IPS-NIHi11 (cell line): Measurements from ENCODE around the gene RAPH1.
A peak's percentile ranks its signal among the peaks of the same experiment; 100 is the strongest.

ENCODE experiments used
- DNase-seq: peaks from one replicate; pipeline ENCODE4 v3.0.0; 2012; ENCODE audit warnings: mixed read lengths, low spot score

Gene RAPH1

DNA sequence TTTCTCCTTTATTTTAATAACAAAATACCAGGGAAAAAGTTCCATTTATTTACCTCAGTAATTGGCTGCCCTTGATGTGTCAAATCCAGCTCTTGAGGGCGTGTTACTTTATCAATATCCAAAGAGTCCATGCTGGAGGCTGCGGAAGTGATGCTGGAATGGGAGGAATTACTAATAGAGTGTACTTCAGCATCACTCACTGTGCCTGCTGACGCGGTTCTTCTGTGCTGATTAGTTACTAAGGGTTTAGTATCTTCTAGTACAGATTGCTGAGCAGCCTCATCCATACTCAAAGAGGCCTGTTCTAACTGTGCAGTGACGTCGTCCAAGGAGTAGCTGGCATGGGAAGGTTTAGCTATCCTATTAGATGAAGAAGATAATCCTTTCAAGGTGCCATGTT lies 45.6 kb downstream of the RAPH1 start:
- no peak for DNase-seq

DNA sequence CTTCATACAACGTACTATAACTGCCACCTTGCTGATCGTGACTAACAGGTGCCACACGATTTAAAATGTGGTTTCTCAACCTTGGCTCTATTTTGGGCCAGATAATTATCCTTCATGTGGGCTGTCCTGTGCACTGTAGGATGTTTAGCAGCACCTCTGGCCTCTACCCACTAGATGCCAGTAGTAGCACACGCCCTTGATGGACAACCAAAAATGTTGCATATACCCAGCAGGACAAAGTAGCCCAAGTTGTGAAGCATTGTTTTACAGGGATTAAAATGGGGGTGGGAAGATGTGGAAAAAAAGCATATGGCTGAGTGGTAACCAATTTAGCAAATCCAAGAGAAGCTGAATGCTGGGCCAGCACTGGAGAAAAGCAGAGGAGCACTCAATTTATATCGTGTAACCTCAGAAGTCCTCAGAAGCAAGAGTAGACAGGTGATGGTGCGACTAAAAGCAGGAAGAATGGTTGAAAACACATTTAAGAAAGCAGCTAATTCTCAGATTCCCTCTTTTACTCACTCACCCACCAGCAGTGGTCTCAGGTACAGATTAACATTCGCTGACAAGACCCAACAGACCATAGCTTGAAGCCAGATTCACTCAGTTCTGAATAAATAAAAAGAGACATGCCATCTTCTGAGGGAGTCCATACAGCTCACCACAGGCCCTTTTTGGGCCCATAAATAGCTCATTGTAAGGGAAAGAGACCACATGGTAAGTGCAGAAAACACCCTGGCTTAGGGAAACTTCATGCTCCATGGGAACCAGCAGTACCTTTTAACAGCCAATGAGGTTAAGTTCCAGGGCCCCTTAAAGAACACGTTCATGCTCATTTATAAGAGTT lies 50.6 kb downstream of the RAPH1 start:
- DNase-seq: peak; percentile 33

DNA sequence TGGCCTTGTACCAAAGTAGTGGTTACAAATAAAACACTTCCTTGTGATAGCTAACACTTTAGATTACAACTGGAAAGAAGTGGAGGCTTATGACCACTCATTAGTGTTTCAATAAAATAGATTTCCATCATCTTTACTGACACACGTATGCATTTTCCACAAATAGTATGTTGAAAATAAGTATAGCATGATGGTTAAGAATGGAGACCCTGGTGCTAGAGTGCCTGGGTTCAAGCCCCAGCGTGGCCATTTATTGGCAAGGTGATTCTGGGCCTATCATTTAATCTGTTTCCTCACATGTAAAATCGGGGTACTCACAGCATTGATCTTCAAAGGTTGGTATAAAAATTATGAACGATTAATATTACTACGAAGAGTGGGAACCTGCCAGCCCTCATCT lies 54.5 kb downstream of the RAPH1 start:
- no peak for DNase-seq

DNA sequence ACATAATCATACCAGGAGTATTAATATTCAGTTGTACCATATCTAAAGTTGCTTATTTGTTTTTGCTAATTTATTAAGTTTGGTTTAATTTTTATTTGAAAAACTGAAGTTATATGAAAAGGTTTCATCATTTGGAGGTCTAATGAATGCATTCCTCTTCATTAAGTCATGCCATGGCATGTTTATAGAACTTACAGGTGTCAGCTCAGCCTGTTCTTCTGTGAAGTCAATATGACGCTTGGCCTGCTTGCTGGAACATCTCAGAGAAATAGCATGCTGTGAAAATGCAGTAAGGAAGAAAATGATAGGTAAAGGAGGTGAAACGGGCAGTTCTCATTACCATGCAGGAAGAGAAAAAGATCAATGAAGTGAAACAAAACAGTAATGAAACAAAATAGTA lies 58.2 kb downstream of the RAPH1 start:
- no peak for DNase-seq

DNA sequence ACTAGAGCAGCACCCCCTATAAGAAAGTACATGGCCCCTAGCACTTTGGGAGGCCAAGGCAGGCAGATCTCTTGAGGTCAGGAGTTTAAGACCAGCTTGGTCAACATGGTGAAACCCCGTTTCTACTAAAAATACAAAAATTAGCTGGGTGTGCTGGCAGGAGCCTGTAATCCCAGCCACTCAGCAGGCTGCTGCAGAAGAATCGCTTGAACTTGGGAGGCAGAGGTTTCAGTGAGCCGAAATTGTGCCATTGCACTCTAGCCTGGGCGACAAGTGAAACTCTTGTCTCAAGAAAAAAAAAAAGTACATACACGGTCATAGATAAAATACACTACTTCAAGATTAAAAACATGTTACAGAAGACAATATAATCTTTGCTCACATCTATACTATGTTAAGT lies 63.8 kb downstream of the RAPH1 start:
- no peak for DNase-seq

DNA sequence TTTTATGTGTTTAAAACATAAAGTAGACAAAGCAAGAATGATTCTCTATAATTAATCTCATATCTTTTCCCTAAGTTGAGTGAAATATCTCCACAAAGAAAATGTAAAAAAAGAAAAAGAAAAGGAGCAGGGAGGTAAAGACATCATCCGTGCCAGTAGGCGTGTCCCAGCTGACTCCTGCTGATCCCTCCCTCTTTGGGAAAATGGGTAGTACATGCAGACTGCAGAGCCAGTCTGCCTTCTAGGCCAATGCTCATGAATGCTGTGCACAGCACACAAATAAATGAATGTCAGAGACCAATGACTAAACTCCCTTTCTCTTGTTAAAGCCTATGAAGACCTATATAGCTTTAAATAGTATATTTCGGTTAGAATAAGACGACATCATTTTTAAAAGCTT lies 64.7 kb downstream of the RAPH1 start:
- no peak for DNase-seq

DNA sequence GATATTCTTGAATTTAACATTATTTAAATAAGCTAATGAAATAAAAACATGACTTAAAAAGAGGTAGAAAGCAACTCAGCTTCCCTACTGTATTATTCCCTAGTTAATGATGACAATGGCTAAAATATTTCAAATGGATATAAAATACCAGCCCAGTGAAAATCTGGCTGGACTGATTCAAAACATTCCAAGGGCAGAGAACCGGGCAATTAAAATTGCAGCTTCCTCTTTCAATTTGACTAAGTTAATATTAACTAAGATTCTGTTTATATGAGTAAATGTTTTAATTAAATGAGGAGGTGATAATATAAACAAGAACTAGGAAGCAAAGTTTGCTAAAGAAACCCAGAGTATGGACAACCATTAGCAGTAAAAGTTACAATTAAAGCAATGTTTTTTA lies 65.6 kb downstream of the RAPH1 start:
- DNase-seq: no peak

DNA sequence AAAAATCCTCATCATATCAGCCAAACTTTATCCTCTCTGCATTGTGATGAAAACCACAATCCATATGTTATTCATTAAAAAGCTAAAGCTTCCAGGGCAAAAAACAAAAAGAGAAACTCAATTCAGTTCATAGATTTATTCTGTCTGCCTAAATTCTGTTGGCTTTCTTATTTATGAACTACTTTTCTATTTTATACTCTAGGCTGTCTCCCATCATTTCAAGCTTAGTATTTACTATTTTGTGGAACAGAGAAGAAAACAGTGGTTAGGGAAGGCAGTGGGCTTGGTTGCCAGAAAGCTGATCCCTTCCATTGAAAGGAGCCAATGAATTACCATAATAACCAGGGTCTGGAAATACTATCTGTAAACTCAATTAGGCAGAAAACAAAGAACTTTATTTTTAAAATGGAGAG lies 71.8 kb downstream of the RAPH1 start:
- no peak for DNase-seq

DNA sequence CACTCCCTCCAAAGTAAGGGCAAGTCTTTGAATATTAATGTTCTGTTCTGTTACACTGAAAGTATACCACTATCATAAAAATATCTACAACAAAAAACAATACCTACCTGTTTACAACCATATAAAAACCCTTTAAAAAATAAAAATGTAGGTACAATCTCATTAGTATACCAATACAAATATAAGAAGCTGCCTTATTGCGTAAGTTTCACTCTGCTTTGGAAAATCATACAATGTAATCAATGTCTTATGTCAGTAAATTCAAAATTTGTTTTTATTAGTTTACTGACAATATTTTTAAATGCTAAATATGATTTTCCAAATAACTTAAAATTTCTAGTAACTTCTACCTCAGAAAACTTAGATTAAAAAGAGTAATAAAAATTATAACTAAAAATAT lies 72.8 kb downstream of the RAPH1 start:
- no peak for DNase-seq

DNA sequence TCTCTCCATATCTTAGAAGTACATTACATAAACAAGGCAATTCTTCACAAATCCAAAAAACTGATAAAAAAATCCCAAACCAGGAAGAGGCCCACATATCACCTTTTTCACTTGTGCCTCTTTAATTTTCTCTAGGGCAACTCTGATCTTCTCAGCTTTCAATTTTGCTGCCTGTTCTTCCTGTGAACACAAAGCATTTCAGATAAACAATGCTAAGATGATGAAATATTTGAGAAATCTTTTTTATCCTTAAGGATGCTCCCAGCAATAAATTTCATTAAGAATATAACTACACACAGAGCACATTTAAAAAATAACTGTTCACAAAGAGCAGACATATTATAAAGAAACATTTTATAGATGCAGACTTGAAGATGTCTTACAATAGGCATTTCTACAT lies 73.4 kb downstream of the RAPH1 start:
- no peak for DNase-seq

DNA sequence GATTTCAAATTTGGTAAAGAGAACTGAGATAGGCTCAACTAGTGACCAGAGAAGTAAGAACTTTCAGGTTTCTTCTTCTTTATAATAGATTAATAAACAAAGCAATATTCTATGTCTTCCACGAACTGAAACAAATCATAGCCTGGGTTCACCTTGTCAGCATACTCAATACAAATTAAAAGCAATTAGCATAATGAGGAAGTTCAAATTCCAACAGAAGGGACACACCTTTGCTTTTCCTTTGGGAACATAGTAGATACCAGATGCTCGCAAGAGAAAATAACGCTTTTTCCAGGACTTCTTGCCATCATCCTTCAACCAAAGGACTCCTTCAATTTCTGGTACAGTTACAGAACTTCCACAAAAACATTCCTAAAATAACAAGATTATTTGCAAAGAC lies 79.9 kb downstream of the RAPH1 start:
- DNase-seq: no peak

DNA sequence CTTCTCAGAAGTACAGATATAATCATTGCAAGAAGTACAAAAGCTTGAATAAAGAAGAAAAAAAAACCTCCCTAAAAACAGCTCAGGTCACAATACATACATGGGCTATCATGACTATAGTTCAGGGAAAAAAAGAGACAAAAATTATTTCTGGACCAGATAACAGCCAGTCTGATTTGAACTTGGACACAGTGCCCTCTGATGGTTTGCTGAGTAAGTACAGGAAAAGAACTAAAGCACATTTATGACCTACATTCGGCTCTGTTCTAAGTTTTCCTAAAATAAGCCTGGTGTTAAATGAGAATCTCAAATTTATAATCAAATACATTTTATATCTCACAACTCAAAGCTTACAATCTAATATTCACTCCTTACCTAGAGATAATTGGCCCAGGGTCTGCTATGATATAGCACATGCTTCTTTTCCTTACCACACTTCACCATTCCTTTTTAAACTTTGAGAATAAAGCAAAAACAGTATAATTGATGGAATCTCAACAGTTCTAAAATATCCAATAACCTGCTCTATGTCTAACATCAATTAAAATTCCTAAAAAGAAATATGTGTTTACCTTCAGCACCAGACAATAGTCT lies 81.1 kb downstream of the RAPH1 start:
- peak; percentile 33 for DNase-seq

DNA sequence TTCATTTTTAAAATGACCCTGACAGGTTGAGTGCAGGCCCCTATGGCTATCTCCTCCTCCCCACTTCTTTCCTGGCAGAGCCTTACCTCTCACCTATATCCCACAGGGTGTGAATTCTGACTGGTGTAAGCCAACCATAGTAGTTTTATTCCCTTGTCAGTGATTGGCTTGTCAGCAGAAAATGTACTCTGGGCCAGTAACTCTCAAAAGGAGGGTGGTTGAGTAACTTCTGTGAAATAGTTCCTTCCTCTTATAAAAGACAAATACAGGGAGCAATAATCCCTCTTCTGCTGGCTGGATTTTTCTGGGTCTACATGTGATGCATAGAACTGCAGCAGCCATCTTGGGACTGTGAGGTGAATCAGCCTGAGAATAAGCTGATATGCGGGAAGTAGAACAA lies 83.4 kb downstream of the RAPH1 start:
- DNase-seq: no peak

DNA sequence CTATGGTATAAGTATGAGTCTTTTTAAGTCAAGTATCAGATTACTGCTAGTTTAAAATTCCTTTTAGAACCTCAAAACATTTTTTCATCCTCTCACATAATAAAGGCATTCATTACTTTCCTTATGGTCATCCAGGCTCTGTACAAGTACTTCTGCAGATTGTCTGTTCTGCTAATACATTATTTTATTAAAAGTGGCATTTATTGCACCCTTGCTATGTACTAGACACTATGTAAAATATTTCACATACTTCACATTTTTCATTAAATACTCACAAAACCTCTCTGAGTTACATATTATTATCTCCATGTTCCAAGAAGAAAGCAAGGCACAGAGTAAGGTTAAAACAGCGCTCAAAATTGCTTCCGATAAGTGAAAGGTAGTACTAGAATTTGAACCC lies 84.1 kb downstream of the RAPH1 start:
- DNase-seq: no peak

DNA sequence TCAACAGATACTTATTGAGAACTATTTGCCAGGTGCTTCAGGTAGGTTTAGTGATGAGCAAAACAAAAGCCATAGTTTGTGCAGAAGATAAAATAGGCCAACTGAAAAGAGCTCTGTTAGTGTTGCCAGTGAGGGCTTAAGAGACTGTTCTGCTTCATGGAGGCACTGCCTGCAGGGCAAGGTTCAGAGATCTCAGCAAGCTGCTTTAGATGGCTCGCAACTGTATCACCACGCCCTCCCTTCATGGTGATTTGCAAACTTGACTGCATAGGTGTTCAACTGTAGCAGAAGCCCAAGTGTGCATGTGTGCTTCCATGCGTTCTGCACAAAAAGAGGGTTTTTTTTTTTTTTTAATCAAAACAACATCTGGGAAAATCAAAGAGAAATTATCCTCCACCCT lies 84.5 kb downstream of the RAPH1 start:
- no peak for DNase-seq

DNA sequence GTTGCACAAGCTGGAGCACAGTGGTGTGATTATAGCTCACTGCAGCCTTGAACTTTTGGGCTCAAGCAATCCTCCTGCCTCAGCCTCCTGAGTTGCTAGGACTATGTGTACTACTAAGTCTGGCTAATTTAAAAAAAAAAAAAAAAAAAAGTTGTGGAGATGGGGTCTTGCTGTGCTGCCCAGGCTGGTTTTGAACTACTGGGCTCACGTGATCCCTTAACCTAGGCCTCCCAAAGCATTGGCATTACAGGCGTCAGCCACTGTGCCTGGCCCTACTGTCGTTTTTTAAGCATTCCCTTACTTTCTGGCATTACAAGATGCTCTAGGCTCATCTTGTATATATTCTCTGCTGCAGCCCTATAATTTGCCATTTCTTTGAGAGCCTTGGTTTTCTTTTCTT lies 88.3 kb downstream of the RAPH1 start:
- no peak for DNase-seq

DNA sequence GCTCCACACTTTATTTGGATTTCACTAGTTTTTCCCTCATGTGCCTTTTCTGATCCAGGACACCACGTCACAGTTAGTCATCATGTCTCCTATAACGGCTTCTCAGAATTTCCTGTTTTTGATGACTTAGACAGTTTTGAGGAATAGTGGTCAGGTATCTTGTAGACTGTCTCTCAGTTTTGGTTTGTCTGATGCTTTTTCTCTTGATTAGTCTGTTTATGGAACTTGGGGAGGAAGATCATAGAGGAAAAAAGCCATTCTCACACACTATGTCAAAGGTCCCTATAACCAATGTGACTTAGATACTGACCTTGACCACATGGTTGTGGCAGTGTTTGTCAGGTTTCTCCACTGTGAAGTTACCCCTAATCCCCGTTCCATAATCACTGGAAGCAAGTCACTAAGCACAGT lies 89.0 kb downstream of the RAPH1 start:
- DNase-seq: no peak

DNA sequence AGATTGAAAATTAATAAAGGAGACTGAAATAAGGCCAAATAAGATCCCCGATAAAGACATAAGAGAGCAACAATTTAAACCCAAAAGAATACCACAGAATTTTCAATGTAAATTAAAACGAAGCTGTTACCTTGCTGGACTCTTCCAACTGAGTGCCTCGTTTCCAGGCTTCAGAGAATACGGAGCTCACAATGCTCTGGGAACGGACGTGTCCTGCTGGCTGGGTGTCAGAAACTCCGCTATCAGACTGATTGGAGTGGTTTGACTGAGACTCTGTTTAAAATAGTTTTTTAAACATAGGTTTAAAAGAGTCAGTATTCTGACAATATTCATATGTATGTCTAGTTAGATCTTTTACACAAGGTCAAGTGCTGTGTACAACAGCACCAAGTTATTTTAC lies 90.4 kb downstream of the RAPH1 start:
- DNase-seq: no peak

DNA sequence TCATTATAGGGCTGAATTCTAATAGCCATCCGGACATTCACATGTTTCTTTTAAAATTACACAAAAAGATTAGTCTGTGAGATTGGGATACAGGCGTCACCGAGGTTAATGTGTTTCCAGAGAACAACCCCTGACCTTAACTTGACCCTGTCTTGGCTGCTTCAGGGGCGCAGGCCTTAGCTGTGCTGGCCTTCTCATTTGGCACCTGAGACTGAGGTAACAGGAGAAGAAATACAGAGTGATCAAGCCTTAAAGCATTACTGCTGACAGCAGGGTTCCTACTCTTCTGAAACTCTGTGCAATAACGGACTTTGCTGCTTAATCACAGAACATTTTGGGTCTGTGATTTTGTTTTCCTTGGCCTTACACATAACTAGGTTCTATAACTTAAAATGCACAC lies 92.6 kb downstream of the RAPH1 start:
- DNase-seq: no peak

DNA sequence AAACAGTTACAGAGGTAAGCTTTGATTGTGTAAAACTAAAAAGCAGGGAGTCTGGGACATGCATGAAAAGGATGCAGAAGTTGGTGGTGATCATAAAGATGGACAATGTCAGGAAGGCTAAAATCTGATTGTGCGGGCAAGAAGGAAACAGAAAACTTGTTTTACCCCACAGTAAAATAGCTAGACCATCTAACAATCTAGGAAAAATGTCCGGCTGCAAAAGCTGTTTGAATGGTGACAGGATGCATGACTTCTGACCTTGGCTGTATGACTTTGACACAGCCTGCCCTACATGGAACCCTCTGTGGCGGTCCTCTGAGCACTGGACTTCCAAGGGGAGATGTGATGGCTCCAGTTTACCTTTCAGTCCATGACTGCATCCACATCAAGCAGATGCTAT lies 93.6 kb downstream of the RAPH1 start:
- no peak for DNase-seq

DNA sequence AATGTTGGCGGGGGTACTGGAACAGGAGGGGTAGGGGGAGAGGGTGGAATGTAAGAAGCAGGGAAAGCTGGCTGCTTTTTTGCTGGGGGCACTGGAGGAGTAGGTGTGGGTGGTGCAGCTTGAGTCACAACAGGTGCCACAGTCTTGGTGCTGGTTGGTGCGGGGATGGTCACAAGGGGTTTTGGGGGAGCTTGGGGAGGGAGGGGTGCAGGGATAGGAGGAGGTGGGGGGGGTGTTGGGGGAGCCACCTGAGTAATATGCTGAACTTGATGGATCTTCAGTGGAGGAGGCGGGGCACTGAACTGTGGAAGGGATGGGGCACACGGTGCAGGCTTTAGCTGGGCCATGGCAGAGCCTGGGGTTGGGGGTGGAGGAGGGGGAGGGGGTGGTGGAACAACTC lies 94.4 kb downstream of the RAPH1 start:
- DNase-seq: no peak

DNA sequence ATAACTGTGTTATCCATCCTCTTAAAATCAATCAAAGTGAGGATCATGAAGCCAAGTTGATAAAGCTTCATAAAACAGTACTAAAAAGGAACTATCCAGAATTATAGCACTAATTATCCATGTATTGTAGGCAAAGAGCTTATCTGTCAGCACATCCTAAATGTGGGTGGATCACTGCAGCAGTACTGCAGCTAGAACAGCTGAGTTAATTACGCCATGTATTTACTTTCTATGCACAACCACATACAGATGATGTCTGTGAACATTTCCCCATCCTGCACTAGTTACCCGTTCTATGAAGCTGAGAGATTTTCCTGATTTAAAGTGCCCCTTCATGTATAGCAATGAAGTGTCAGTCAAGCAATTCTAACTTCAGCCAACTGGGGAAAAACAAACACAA lies 96.6 kb downstream of the RAPH1 start:
- DNase-seq: no peak

DNA sequence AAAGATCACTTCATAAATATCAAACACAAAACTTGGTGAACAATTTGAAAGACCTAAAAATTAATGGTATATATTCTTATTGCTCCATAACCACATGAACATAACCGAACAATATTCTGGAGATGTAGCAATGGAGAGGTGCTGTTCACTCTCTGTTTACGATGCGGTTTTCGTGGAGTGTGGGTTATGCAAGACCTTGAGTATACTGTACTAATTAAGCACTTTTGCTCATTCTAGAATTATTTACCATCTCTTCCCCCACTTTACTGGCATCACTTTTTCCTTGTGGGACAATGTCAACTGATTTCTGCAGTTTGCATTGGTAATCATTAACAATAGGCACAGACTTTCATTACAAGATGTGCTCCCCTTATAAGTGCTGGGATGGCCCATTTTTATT lies 97.6 kb downstream of the RAPH1 start:
- DNase-seq: no peak

DNA sequence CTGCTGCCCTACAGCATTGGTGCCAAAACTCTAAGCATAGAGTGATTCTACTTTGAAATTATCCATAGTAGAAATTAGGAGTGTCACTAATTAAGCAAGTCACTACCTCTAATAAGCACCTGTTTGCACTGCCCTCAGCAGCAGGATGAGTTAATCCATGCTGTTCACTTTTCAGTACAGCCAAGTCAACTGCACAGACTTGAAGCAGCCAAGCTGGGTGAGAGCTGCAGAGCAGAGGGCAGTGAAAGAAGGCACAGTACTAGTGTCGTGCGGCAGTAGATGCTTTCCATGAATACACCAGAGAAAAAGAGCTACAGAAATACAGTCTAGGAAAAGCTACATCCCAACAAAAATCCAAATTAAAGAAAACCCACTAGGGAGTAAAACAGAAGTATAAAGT lies 98.6 kb downstream of the RAPH1 start:
- no peak for DNase-seq
